Nephron progenitor cell (in vitro differentiated cells): ENCODE results near the gene TBC1D10A.

Experiments
- DNase-seq: peaks from one replicate; pipeline ENCODE4 v3.0.0; 2021
- H3K27ac Mint-ChIP-seq: 2 replicates; pipeline ENCODE4 v1.8.0; 2021; ENCODE audit warnings: mild to moderate bottlenecking, moderate library complexity, mixed read lengths
- H3K27me3 Mint-ChIP-seq: 2 replicates; pipeline ENCODE4 v1.8.0; 2021; ENCODE audit warnings: mild to moderate bottlenecking, low read depth, mixed read lengths; ENCODE audit not compliant: poor library complexity
- H3K36me3 Mint-ChIP-seq: 2 replicates; pipeline ENCODE4 v1.8.0; 2021; ENCODE audit warnings: low read depth, mixed read lengths
- H3K4me1 Mint-ChIP-seq: 2 replicates; pipeline ENCODE4 v1.8.0; 2021; ENCODE audit warnings: mixed read lengths
- H3K4me3 Mint-ChIP-seq: 2 replicates; pipeline ENCODE4 v1.8.0; 2021; ENCODE audit warnings: mild to moderate bottlenecking, moderate library complexity, mixed read lengths
- H3K9me3 Mint-ChIP-seq: 2 replicates; pipeline ENCODE4 v1.8.0; 2021; ENCODE audit warnings: mild to moderate bottlenecking, moderate library complexity, mixed read lengths
- CTCF ChIP-seq: fragments of 200-600 bp; sonication (generic); IDR thresholded peaks from 2 replicates; pipeline ENCODE4 v1.5.0; 2021; ENCODE audit warnings: antibody characterized with exemption

Gene TBC1D10A

DNA sequence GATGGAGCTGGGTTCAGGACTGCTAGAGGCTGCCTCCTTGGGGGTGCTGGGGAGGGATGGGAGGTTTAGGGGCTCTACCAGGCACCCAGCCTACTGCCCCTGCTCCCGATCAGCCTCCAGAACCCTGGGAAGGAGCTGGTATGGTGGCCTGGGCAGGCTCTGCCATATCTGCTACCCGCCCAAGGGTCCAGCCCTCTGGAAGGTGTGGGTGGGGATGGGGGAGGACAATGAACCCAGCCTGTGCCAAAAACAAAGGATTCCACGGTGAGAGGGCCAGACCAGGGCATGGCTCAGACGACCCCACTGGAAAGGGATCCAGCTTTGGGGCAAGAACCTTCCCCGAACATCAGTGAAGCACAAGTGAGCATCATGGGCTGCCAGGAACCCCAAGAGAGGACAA is 40.4 kb downstream of the TBC1D10A start:
- no peak for DNase-seq
- H3K4me1 Mint-ChIP-seq: peaks cover 26% of the 10 kb centered on the region
- H3K4me3 Mint-ChIP-seq: no peak overlapping the region
- H3K27me3 Mint-ChIP-seq: no peaks in the 10 kb centered on the region
- H3K9me3 Mint-ChIP-seq: no peaks in the 10 kb centered on the region
- no peaks in the 10 kb centered on the region for H3K36me3 Mint-ChIP-seq
- no peak overlapping the region for H3K27ac Mint-ChIP-seq
- TF ChIP-seq CTCF: no peak

DNA sequence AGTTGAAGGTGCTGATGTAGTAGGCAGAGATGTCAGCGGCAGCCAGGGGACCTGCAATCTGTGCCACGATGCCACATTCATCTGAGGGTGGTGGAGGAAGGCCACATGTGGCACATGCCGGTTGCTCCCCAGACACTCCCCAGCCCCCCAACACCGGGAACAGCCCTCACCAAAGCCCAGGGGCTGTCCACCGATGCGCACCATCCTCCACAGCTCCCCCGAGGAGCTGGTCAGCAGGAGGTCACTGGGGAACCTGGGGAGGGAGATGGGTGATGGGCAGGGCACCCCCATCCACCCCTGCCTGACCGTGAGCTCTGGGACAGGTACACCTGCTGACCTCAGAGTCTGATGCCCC is 40.9 kb downstream of the TBC1D10A start:
- H3K36me3 Mint-ChIP-seq: no peaks in the 10 kb centered on the region
- no peak overlapping the region for H3K27ac Mint-ChIP-seq
- H3K27me3 Mint-ChIP-seq: no peaks in the 10 kb centered on the region
- no peak for DNase-seq
- no peak for TF ChIP-seq CTCF
- H3K9me3 Mint-ChIP-seq: no peaks in the 10 kb centered on the region
- H3K4me1 Mint-ChIP-seq: peaks cover 26% of the 10 kb centered on the region
- H3K4me3 Mint-ChIP-seq: no peak overlapping the region

- no peaks in the 10 kb centered on the region for H3K27me3 Mint-ChIP-seq
- no peak overlapping the region for H3K4me3 Mint-ChIP-seq
- no peaks in the 10 kb centered on the region for H3K9me3 Mint-ChIP-seq
- TF ChIP-seq CTCF: no peak
- no peak overlapping the region for H3K27ac Mint-ChIP-seq
- H3K36me3 Mint-ChIP-seq: no peaks in the 10 kb centered on the region
- no peak for DNase-seq
- peaks cover 21% of the 10 kb centered on the region for H3K4me1 Mint-ChIP-seq
These were observed 41.4 kb downstream of the TBC1D10A start for GRCh38 chr22:30285176-30285845.

- no peak overlapping the region for H3K4me3 Mint-ChIP-seq
- H3K36me3 Mint-ChIP-seq: no peaks in the 10 kb centered on the region
- no peaks in the 10 kb centered on the region for H3K9me3 Mint-ChIP-seq
- H3K27me3 Mint-ChIP-seq: no peaks in the 10 kb centered on the region
- TF ChIP-seq CTCF: no peak
- no peak for DNase-seq
- no peak overlapping the region for H3K27ac Mint-ChIP-seq
- H3K4me1 Mint-ChIP-seq: peaks cover 15% of the 10 kb centered on the region
These were observed 42.1 kb downstream of the TBC1D10A start for GRCh38 chr22:30284666-30285065.

- Mint-ChIP-seq H3K36me3 (no peaks in the 10 kb centered on the region), H3K4me1 (peaks cover 15% of the 10 kb centered on the region), H3K27ac (no peak overlapping the region), H3K27me3 (no peaks in the 10 kb centered on the region), H3K9me3 (no peaks in the 10 kb centered on the region), H3K4me3 (no peak overlapping the region)
- no peak for TF ChIP-seq CTCF
- no peak for DNase-seq
These were observed 42.6 kb downstream of the TBC1D10A start for GRCh38 chr22:30284172-30284571.

DNA sequence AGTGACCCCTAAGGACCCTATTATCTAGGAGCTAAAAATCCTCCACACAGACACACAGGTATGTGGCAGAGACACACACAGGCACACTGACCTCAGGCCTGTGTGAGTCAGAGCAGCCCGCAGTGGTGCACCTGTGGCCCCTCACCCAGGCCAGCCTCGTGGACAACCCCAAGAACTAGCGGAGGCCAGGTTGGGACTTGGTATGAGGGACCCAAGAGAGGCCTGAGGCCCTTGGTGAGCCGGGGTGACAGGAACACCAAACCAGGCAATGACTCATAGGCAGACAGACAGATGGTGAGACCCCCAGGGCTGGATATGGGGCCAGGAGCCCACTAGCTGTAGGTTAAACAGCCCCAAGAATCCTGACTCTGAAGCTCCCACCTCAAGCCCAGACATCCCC is 43.4 kb downstream of the TBC1D10A start:
- Mint-ChIP-seq H3K36me3 (no peaks in the 10 kb centered on the region), H3K27me3 (no peaks in the 10 kb centered on the region), H3K4me3 (no peak overlapping the region), H3K27ac (no peak overlapping the region), H3K4me1 (peaks cover 13% of the 10 kb centered on the region), H3K9me3 (no peaks in the 10 kb centered on the region)
- DNase-seq: no peak
- no peak for TF ChIP-seq CTCF
